ENCODE results near the gene KDM4B.

GRCh38 chr19:5085566-5085965 is 116.7 kb downstream of the KDM4B start:
- TF ChIP-seq POLR2A (IDR thresholded peaks at IDR 0.05; ENCODE audit: low read depth, low read length) (no peak), POLR2AphosphoS5 (IDR thresholded peaks at IDR 0.05; ENCODE audit: low read depth, low read length) (no peak)

All from GM12892 (cell line).